Glutamatergic neuron (in vitro differentiated cells): ENCODE data around the gene ZNF333. TPM values are rescaled to one million over a fixed set of nuclear protein-coding genes. Genes with fewer than 3 reads are reported as not detected.

ENCODE experiments used
- DNase-seq: peaks from one replicate; pipeline ENCODE4 v3.0.0; 2022
- H3K27ac Mint-ChIP-seq: one replicate; pipeline ENCODE4 v1.8.0; 2020; ENCODE audit warnings: mild to moderate bottlenecking, mixed read lengths, inconsistent platforms; ENCODE audit not compliant: unreplicated experiment
- H3K27me3 Mint-ChIP-seq: one replicate; pipeline ENCODE4 v1.8.0; 2020; ENCODE audit warnings: mild to moderate bottlenecking, moderate library complexity, mixed read lengths, inconsistent platforms; ENCODE audit not compliant: unreplicated experiment
- H3K36me3 Mint-ChIP-seq: one replicate; pipeline ENCODE4 v1.8.0; 2020; ENCODE audit warnings: mild to moderate bottlenecking, mixed read lengths, inconsistent platforms; ENCODE audit not compliant: unreplicated experiment
- H3K4me1 Mint-ChIP-seq: one replicate; pipeline ENCODE4 v1.8.0; 2020; ENCODE audit warnings: mild to moderate bottlenecking, low read depth, mixed read lengths, inconsistent platforms; ENCODE audit not compliant: unreplicated experiment
- H3K4me3 Mint-ChIP-seq: one replicate; pipeline ENCODE4 v1.8.0; 2020; ENCODE audit warnings: mild to moderate bottlenecking, mixed read lengths, inconsistent platforms; ENCODE audit not compliant: unreplicated experiment
- H3K9me3 Mint-ChIP-seq: one replicate; pipeline ENCODE4 v1.8.0; 2020; ENCODE audit warnings: mild to moderate bottlenecking, moderate library complexity, mixed read lengths, inconsistent platforms; ENCODE audit not compliant: unreplicated experiment
- CTCF ChIP-seq: fragments of 200-600 bp; sonication (generic); IDR thresholded peaks from one replicate; pipeline ENCODE4 v1.5.0; 2021; ENCODE audit not compliant: partially characterized antibody, unreplicated experiment
- long read RNA-seq: library from polyadenylated mRNA; unstranded; transcript quantifications from one replicate; pipeline ENCODE4 v2.0.0, GENCODE V29; 2020; ENCODE audit not compliant: unreplicated experiment
- total RNA-seq: library from RNA; stranded (reverse); fragmentation: NEBNext Ultra II Directional; extraction: Animal tissue kit (Norgen Biotek cat#: 25700); gene quantifications from one replicate; pipeline ENCODE4 v1.2.1, GENCODE V29; 2021; ENCODE audit not compliant: unreplicated experiment

ZNF333 gene
- total RNA-seq: 32.9 TPM
- long read RNA-seq, full-length matches to known transcripts: 1 of 8 reads
- long read RNA-seq, partial matches to known transcripts: 3 of 8 reads
- long read RNA-seq, other reads (novel, unspliced or antisense): 4 of 8 reads

- no peak for TF ChIP-seq CTCF
- H3K4me1 Mint-ChIP-seq: no peaks in the 10 kb centered on the region
- DNase-seq: peak; percentile 100
- H3K9me3 Mint-ChIP-seq: no peaks in the 10 kb centered on the region
- H3K27ac Mint-ChIP-seq: peak within 1 kb of the TSS; percentile 96
- H3K4me3 Mint-ChIP-seq: peak within 1 kb of the TSS; percentile 89
- H3K36me3 Mint-ChIP-seq: no peaks in the 10 kb centered on the region
- H3K27me3 Mint-ChIP-seq: no peaks in the 10 kb centered on the region
Observed at GRCh38 chr19:14689598-14690503, at the start of gene ZNF333. Gene ZNF333 (plus strand): TSS chr19:14690048. CDS start chr19:14693492, 3,444 bp downstream.

- Mint-ChIP-seq H3K36me3 (no peaks in the 10 kb centered on the region), H3K4me3 (no peak overlapping the region), H3K4me1 (no peaks in the 10 kb centered on the region), H3K9me3 (peaks cover 1% of the 10 kb centered on the region), H3K27me3 (peaks cover 8% of the 10 kb centered on the region), H3K27ac (no peak overlapping the region)
- TF ChIP-seq CTCF: no peak
- no peak for DNase-seq
Observed at GRCh38 chr19:14648506-14648905, 41.3 kb upstream of the ZNF333 start.

- Mint-ChIP-seq H3K27ac (no peak overlapping the region), H3K4me1 (no peaks in the 10 kb centered on the region), H3K27me3 (peaks cover 8% of the 10 kb centered on the region), H3K9me3 (peaks cover 1% of the 10 kb centered on the region), H3K36me3 (no peaks in the 10 kb centered on the region), H3K4me3 (no peak overlapping the region)
- DNase-seq: no peak
- no peak for TF ChIP-seq CTCF
Observed at GRCh38 chr19:14649020-14649419, 40.8 kb upstream of the ZNF333 start.

- Mint-ChIP-seq H3K4me3 (no peak overlapping the region), H3K36me3 (no peaks in the 10 kb centered on the region), H3K4me1 (no peaks in the 10 kb centered on the region), H3K9me3 (peaks cover 1% of the 10 kb centered on the region), H3K27me3 (peaks cover 8% of the 10 kb centered on the region), H3K27ac (no peak overlapping the region)
- no peak for DNase-seq
- TF ChIP-seq CTCF: no peak
Observed at GRCh38 chr19:14650161-14650560, 39.7 kb upstream of the ZNF333 start.
